NCI-H1436 treated with DMSO at 0.1 percent for 48 hours (cell line): ENCODE measurements around the gene KDM8.

Experiments
- DNase-seq: peaks from one replicate; lab custom pipeline; 2025; lab: John Stamatoyannopoulos, UW

Gene KDM8

DNA sequence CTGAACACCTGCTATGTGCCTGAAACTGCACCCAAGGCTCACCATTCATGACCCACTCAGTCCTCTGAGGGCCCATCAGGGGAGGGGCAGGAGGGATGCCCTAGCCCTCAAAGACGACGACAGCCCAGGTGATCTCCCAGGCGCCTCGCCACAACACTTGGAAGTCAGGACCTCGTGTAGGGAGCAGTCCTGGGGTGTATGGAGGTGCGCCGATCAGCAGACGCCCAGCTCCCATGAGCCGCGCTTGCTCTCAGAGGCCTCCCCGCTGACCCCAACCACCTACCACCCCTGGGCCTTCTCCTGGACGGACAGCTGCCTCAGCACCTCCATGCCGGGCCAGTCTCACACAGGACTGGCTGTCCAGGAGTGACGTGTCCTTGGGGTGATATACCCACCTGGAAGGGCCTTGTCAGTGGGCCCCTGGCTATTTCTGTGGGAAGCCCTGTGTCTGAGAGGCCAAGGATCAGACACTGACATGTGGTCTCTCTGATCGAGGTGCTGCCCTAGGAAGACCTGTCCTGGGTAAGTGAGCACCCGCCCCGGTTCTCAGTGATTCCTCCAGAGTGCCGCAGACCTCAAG, 26.7 kb downstream of the KDM8 start:
- no peak for DNase-seq

DNA sequence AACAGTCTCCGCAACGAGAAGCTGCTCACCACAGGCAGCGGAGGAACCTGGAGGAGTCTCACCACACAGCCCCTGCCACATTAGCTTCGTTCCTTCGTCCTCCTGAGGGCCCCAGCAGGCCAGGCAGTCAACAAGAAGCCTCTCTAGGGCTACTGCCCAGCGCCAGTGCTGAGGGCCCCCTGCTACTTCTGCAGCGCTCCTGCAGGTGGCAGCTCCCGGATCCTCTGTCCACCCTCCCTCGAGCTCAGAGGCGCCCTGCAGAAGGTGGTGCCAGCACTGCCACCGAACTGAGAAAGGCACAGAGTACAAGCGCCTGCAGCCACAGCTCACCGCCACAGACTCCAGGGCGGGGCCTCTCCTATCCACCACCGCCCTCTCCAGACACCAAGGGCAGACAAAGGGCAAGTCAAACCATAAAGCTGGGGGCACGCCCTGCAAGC, 27.3 kb downstream of the KDM8 start:
- no peak for DNase-seq

GRCh38 chr16:27231692-27232060, 28.4 kb downstream of the KDM8 start:
- DNase-seq: no peak

DNA sequence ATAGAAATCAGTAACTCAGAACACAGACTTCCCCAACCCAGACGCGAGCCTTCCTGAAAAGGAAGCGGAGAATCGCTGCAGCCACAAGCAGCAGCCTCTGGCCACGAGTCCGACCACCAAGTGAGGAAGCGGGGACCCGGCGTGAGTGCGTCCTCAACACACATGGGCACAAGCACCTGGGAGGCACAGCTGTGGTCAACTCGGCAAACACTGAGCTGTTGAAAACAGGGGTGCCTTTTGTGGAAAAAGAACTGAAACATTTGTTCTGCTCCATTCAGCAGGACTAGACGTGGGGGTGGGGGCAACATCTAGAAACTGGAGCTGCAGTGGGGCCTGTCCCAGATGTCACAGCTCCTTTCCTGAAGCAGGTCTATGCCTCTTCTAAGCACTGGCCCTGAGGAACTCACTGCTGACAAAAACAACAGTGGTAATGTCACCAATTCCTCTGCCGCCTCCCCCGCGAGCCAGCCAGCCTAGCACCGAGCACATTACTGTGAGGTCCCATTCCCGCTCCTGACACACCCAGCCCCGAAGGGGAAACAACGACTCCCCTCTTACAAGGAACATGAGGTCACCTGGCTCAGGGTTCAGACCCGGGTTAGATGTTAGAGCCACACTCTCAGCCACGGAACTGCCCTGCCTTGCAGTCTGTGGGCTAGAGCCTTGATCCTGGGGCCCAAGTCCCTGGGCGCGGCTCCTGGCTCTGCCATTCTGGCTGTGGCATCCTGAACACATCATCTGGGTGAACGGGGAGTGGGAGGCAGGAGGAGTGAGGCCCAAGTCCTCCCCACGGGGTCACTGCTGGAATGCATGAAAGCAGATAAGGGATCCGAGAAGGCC, 29.0 kb downstream of the KDM8 start:
- no peak for DNase-seq

DNA sequence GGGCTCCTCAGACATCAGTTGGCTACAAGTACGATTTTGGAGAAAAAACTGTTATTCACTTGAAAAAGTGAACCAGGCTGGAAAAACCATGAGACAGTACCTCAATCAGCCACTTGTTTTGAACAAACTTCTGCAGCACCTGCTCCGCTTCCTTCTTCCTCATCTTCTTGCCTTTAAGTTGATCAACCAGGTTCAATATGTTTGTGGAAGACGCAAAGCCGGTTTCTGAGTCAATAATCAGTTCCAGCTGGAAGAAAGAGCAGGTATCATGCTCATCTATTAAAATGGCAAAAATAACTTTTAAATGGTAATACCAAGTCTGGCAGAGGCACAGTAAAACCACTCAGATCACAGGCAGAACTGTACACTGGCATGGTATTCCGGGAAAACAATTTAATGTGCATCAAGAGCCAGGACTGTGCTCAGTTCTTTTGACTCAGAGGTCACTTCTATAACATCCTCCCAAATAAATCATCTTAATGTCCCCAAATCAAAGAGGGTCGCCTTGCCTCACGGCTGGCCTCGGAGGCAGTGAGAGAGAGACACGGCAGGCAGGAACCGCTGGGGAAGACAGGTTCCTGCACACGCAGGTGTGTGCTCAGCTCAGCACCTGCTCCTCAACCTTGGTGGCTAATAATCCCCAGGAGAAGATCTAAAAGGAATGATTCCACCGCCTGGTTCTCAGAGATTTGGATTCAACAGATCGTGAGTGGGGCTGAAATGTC, 29.7 kb downstream of the KDM8 start:
- no peak for DNase-seq

DNA sequence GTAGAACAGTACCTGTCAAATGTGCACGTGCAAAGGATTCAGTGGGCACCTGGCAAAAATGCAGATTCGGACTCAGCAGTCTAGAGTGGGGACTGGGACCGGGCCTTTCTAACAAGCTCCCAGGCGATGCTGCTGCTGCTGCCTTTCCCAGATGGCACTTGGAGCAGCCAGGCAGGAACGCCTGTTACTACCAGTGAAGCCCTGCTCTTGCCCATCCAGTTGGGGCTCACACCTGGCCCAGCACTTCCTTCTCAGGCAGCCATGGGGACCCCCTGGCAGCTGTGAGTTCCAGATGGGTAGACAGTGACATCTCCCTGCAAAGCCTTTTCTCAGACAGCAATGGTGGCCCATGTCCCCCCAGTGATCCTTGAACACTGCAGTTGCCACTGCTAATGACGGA, 30.4 kb downstream of the KDM8 start:
- DNase-seq: no peak

DNA sequence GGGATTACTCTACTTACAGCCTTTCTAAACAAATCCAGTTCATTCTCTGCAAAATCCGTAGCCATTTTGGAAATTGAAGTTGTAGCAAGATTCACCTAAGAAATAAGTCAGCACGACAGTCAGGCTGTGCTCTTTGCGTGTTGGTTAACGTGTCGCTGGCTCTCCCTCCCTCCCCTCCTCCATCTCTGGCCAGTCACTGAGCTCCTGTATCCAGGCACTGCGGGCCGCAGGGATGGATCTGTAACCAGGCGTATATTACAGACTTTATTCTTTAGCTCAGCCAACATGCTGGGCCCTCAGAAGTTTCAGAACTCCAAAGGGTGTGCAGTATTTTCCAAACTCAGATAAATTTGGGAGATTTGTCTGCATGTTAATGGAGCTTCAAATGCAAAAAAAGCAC, 30.8 kb downstream of the KDM8 start:
- no peak for DNase-seq

- no peak for DNase-seq
These were observed 31.3 kb downstream of the KDM8 start for GRCh38 chr16:27234603-27235002.

DNA sequence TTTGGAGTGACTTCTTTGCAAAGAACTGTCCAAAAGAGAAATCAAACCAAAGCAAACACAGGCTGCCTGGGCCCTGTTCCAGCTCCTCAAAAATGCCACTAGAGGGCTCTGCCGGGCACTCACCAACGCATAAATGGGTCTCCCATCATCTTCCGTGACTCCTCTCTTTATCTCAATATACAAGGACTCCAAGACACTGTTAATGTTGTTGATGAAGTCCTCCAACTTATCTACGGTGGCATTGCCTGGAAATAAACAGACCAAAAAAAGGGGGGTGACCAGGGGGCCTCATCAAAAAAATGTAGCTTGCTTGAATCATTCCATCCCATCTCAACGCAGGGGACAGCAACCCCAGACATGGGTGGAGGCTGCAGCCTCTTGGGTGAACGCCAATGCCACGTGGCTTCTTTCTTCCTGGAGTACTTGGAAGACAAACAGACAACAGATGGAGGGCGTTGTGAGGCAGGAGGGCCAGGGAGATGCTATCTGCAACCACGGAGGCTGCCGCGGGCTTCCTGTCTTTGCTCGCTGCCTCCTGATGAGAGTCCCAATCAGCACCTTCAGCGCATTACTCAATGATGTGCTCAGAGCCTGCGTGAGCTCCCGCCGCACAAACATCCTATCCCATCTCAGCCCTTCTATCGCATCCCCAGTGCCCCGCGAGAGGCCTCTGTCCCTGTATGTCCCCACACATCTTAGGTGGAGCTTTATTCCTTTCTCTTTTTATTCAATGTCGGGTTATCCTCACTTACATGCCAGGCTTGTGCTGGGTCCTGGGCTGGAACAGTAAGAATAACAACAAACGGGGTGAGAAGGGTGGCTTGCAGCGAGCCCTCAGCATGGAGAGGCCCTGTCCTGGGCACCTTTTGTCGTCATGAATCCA, 32.0 kb downstream of the KDM8 start:
- DNase-seq: peak; percentile 33

GRCh38 chr16:27235938-27236245, 32.6 kb downstream of the KDM8 start:
- DNase-seq: no peak

GRCh38 chr16:27236635-27237218, 33.4 kb downstream of the KDM8 start:
- DNase-seq: no peak

DNA sequence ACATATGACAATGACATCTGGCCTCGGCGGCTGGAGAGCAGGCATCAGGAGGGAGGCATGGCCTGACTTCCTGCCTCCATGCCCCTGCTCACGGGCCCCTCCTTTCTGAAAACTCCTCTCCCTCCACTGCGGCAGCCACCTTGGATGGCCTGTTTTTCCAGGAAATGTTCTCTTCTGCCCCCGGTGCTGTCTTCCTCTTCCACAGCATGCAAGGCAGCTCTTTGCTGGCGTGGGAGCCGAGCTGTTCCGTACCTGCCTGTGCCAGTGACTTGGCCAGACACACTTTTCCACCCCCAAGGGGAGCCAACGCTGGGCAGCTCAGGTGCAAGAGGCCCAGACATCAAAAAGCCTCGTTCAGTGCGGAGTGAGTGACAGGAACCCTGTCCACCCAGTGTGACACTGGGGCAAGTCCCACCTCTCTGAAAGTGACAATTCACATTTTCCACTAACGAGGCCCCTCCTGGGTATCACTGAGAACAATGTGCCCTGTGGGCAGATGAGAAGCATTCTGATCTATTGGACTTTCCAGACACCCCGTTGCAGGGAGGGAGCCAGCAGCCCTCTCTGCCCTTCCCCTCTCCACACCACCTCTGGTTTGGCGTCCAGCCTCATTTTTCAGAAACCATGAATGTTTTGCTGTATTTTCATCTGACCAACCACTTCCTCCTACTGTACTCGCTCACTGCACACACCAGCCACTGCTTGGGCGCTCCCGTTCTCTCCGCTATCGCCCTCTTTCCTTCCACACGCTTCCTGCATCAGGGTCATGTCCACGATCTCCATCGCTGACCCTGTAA, 34.1 kb downstream of the KDM8 start:
- no peak for DNase-seq

DNA sequence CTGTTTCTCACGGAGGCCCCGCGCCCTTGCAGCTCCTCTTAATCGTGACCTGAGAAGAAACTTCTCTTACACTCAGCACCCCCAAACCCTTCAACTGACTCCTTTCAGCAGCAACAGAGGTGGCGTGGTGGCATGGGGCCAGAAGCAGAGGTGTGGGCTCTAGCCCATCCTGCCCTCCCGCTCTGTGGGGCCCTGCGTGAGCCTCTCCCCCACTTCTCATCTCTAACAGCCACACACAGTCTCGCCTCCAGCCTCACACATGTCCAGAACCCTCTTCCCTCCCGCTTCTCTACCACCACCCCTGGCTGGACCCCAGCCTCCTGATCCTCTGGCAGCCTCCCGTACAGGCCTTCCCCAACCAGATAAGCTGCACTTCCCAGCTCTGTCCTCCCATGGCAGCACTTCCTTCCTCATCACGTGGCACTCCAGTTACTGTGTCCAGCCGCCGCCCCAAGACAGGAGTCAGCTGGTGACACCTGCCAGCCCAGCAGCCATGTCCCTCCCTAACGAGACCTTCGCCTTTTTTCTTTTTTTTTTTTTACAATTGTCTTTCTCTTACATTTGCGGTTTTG, 34.8 kb downstream of the KDM8 start:
- no peak for DNase-seq

DNA sequence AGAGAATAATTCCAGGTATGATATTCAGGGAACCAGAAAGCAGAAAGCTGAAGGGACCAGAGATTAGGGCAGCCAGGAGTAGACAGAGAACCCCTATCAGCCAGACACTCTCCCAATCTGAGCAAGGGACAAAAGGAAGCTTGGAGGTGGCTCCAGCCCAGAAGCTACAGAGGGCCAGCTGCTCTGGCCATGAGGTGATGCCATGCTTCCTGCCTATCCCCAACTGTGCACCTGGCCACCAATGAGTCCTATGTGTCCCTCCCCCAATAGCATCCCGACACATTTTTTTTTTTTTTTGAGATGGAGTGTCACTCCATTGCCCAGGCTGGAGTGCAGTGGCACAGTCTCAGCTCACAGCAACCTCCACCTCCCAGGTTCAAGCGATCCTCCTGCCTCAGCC, 35.3 kb downstream of the KDM8 start:
- DNase-seq: no peak

DNA sequence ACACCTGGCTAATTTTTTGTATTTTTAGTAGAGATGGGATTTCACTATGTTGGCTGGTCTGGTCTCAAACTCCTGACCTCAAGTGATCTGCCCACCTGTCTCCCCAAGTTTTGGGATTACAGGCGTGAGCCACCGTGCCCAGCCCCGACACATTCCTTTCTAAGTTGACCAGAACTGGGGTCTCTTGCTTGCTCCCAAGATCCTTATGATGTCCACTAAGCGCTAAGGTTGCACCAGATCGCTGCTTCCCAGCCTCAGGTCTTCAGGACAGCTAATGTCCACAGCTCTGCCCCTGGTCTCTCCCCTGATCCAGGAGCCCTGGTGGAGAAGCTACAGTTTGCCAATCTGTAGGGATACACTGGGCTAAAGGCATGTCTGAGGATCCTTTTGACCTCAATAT, 35.7 kb downstream of the KDM8 start:
- no peak for DNase-seq

DNA sequence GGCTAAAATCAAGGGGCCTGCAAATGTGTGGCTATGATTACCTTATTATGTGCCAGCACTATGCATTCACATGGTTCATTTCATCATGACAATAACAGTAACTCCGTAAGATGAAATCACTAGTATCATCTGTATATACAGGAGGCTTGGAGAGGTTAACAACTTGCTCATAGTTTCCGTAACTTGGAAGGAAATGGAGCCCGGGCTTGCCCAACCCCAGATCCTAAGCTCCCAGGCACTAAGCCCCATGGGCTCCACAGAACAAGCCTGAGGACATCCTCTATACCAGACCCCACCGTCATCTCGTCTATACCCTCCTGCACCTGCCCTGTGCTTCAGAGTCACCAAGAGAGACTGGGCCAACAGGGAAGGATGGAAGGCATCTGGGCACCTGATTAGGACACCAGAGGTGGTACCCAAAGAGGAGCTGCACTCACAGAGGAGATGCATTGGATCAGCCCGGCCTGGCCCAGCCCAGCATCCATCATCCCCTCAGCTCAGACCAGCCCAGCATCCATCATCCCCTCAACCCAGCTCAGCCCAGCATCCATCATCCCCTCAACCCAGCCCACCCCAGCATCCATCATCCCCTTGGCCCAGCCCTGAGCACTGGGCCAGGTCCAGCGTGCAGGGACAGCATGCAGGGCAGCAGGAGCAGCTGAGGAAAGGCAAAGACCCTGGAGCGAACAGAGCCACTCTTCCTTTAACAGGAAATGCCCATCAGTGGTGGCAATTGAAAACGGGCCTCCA, 36.8 kb downstream of the KDM8 start:
- no peak for DNase-seq

GRCh38 chr16:27240948-27241531, 37.7 kb downstream of the KDM8 start:
- no peak for DNase-seq

- no peak for DNase-seq
These were observed 38.3 kb downstream of the KDM8 start for GRCh38 chr16:27241658-27242057.

- DNase-seq: no peak
These were observed 39.1 kb downstream of the KDM8 start for GRCh38 chr16:27242398-27242797.
